Neuron (in vitro differentiated cells): ENCODE measurements around the gene CCDC197.

Experiments used
- H2AFZ ChIP-seq: one replicate; pipeline ENCODE4 v1.6.1; 2013; ENCODE audit warnings: low read depth, mild to moderate bottlenecking, inconsistent platforms, low read length, moderate library complexity
- H3K27me3 ChIP-seq: one replicate; pipeline ENCODE4 v1.6.1; 2013; ENCODE audit warnings: low read length; ENCODE audit not compliant: insufficient read depth
- H3K36me3 ChIP-seq: one replicate; pipeline ENCODE4 v1.6.1; 2013; ENCODE audit warnings: low read length; ENCODE audit not compliant: insufficient read depth
- H3K4me1 ChIP-seq: one replicate; pipeline ENCODE4 v1.6.1; 2013; ENCODE audit warnings: low read length; ENCODE audit not compliant: insufficient read depth
- H3K4me3 ChIP-seq: 2 replicates; pipeline ENCODE4 v1.5.1; 2013; ENCODE audit warnings: mild to moderate bottlenecking, low read length, moderate library complexity
- H3K9me3 ChIP-seq: one replicate; pipeline ENCODE4 v1.6.1; 2013; ENCODE audit warnings: low read length

The CCDC197 gene

GRCh38 chr14:94021416-94022157 lies 24.5 kb downstream of the CCDC197 start:
- no peak overlapping the region for H2AFZ ChIP-seq
- H3K9me3 ChIP-seq, result no peaks in the 10 kb centered on the region
- H3K4me3 ChIP-seq, result no peak overlapping the region
- H3K4me1 ChIP-seq, result peaks cover 11% of the 10 kb centered on the region
- H3K27me3 ChIP-seq, result peaks cover 3% of the 10 kb centered on the region
- no peaks in the 10 kb centered on the region for H3K36me3 ChIP-seq

- Histone ChIP-seq H3K9me3 (no peaks in the 10 kb centered on the region), H3K27me3 (peaks cover 3% of the 10 kb centered on the region), H2AFZ (no peak overlapping the region), H3K36me3 (no peaks in the 10 kb centered on the region), H3K4me1 (peaks cover 11% of the 10 kb centered on the region), H3K4me3 (no peak overlapping the region)
Measured at GRCh38 chr14:94022532-94023411, 25.7 kb downstream of the CCDC197 start.

GRCh38 chr14:94024549-94024948 lies 27.4 kb downstream of the CCDC197 start:
- Histone ChIP-seq H3K36me3 (no peaks in the 10 kb centered on the region), H3K4me3 (no peak overlapping the region), H3K4me1 (peaks cover 11% of the 10 kb centered on the region), H3K27me3 (no peaks in the 10 kb centered on the region), H2AFZ (no peak overlapping the region), H3K9me3 (no peaks in the 10 kb centered on the region)

- peak overlapping the region; percentile 52 for H3K4me3 ChIP-seq
Measured at GRCh38 chr14:94025720-94026119, 28.6 kb downstream of the CCDC197 start.

GRCh38 chr14:94026173-94026888 lies 29.2 kb downstream of the CCDC197 start, which contains the start of gene OTUB2:
Gene OTUB2, plus strand, starts transcription at chr14:94026340. Its CDS starts 198 bp downstream, at chr14:94026538.
- H3K27me3 ChIP-seq, result no peaks in the 10 kb centered on the region
- H3K4me3 ChIP-seq, result peak within 1 kb of the TSS; percentile 52
- H3K36me3 ChIP-seq, result no peaks in the 10 kb centered on the region
- H3K9me3 ChIP-seq, result no peaks in the 10 kb centered on the region
- H3K4me1 ChIP-seq, result peaks cover 11% of the 10 kb centered on the region
- H2AFZ ChIP-seq, result peak within 1 kb of the TSS; percentile 78

More at GRCh38 chr14:94025720-94026119, 28.6 kb downstream of the CCDC197 start:
- H3K36me3 ChIP-seq, result no peaks in the 10 kb centered on the region
- no peaks in the 10 kb centered on the region for H3K9me3 ChIP-seq
- peak overlapping the region; percentile 43 for H2AFZ ChIP-seq
- peaks cover 11% of the 10 kb centered on the region for H3K4me1 ChIP-seq
- no peaks in the 10 kb centered on the region for H3K27me3 ChIP-seq

GRCh38 chr14:94026889-94027469 lies 29.9 kb downstream of the CCDC197 start:
- Histone ChIP-seq H3K9me3 (no peaks in the 10 kb centered on the region), H3K36me3 (no peaks in the 10 kb centered on the region), H2AFZ (peak overlapping the region; percentile 78), H3K4me1 (peaks cover 11% of the 10 kb centered on the region), H3K4me3 (peak overlapping the region; percentile 52), H3K27me3 (no peaks in the 10 kb centered on the region)

- Histone ChIP-seq H3K9me3 (no peaks in the 10 kb centered on the region), H3K27me3 (no peaks in the 10 kb centered on the region), H3K4me1 (peaks cover 5% of the 10 kb centered on the region), H3K36me3 (no peaks in the 10 kb centered on the region), H2AFZ (no peak overlapping the region), H3K4me3 (no peak overlapping the region)
Measured at GRCh38 chr14:94027566-94028449, 30.7 kb downstream of the CCDC197 start.

GRCh38 chr14:94028450-94028826 lies 31.3 kb downstream of the CCDC197 start:
- Histone ChIP-seq H3K9me3 (no peaks in the 10 kb centered on the region), H3K27me3 (no peaks in the 10 kb centered on the region), H2AFZ (no peak overlapping the region), H3K36me3 (no peaks in the 10 kb centered on the region), H3K4me3 (no peak overlapping the region), H3K4me1 (no peaks in the 10 kb centered on the region)

GRCh38 chr14:94029265-94029664 lies 32.2 kb downstream of the CCDC197 start:
- Histone ChIP-seq H3K4me3 (no peak overlapping the region), H3K4me1 (no peaks in the 10 kb centered on the region), H3K36me3 (no peaks in the 10 kb centered on the region), H3K9me3 (no peaks in the 10 kb centered on the region), H2AFZ (no peak overlapping the region), H3K27me3 (no peaks in the 10 kb centered on the region)

GRCh38 chr14:94029671-94030203 lies 32.6 kb downstream of the CCDC197 start:
- H3K9me3 ChIP-seq, result peaks cover under 1% of the 10 kb centered on the region
- H3K4me3 ChIP-seq, result no peak overlapping the region
- no peaks in the 10 kb centered on the region for H3K36me3 ChIP-seq
- H3K27me3 ChIP-seq, result no peaks in the 10 kb centered on the region
- no peak overlapping the region for H2AFZ ChIP-seq
- H3K4me1 ChIP-seq, result no peaks in the 10 kb centered on the region

- H3K4me3 ChIP-seq, result no peak overlapping the region
- no peaks in the 10 kb centered on the region for H3K27me3 ChIP-seq
- H3K36me3 ChIP-seq, result no peaks in the 10 kb centered on the region
- H3K4me1 ChIP-seq, result no peaks in the 10 kb centered on the region
- H3K9me3 ChIP-seq, result peaks cover 3% of the 10 kb centered on the region
- no peak overlapping the region for H2AFZ ChIP-seq
Measured at GRCh38 chr14:94030571-94030970, 33.5 kb downstream of the CCDC197 start.
